Upper lobe of left lung (tissue), 4 donors: ENCODE results near the gene TRIM40.

Source experiments
- EP300 ChIP-seq, 4 donors: sonication (generic); formaldehyde crosslinking; IDR thresholded peaks; one replicate each; pipeline ENCODE4 v1.5.1; 2017; ENCODE audit warnings: antibody characterized with exemption in 4 of 4, control low read depth in 2 of 4
- POLR2A ChIP-seq, 4 donors: fragments of 450-650 bp; IDR thresholded peaks; one replicate each; pipeline ENCODE4 v1.5.1; 2016 to 2017; ENCODE audit warnings: antibody characterized with exemption in 4 of 4, mild to moderate bottlenecking in 2 of 4
- POLR2AphosphoS5 ChIP-seq, 2 donors: sonication (generic); formaldehyde crosslinking; IDR thresholded peaks; one replicate each; pipeline ENCODE4 v1.5.1; 2017; ENCODE audit warnings: antibody characterized with exemption in 2 of 2
- TF ChIP-seq, protein P1 (sequence below), 6 experiments: fragments of 450-650 bp in 4 of 6; fragments of 200-600 bp in 2 of 6; sonication (generic) in 2 of 6; IDR thresholded peaks; one replicate each; pipeline ENCODE4 v1.5.1; 2016 to 2019; ENCODE audit warnings: antibody characterized with exemption in 6 of 6

DNA sequence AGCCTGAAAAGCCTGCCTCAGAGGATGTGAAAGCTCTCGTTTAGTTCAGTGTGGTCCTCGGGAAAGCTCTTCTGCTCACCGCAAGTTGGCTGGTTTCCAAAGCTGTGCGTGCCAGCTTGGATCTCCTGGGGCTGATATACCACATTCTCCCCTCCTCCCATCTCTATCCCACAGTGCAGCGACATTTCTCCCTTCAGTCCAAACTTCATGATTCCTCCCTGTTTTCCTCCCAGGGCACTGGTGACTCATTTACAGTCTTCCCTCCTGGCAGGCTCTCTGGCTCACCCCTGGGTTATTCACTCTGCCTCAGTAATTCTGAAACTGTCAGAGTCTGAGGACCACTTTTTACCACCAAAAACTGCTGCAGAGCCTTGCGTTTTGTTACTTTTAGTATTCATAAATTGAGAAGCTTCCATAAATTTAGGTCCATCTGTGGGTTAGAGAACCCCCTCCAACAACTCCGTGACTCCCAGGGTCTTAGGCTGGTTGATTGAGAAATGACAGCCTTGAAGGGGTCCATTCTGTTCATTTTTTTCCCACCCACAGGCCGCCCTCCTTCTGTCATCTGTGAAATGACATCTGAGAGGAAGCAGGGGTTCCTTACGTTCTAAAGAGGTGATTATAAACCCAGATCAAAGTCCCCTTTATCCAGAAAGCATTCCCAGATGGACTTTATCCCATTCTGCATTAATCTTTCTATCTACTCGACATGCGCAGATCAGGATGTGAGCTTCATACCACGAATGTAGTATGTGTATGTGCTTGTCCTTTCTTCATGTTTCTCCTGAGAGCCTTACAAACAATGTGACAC is 19.0 kb downstream of the TRIM40 start:
- TF ChIP-seq, protein P1, sequence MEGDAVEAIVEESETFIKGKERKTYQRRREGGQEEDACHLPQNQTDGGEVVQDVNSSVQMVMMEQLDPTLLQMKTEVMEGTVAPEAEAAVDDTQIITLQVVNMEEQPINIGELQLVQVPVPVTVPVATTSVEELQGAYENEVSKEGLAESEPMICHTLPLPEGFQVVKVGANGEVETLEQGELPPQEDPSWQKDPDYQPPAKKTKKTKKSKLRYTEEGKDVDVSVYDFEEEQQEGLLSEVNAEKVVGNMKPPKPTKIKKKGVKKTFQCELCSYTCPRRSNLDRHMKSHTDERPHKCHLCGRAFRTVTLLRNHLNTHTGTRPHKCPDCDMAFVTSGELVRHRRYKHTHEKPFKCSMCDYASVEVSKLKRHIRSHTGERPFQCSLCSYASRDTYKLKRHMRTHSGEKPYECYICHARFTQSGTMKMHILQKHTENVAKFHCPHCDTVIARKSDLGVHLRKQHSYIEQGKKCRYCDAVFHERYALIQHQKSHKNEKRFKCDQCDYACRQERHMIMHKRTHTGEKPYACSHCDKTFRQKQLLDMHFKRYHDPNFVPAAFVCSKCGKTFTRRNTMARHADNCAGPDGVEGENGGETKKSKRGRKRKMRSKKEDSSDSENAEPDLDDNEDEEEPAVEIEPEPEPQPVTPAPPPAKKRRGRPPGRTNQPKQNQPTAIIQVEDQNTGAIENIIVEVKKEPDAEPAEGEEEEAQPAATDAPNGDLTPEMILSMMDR (IDR thresholded peaks at IDR 0.05), result no peak
- TF ChIP-seq POLR2AphosphoS5 (IDR thresholded peaks at IDR 0.05) (no peak), POLR2A (IDR thresholded peaks at IDR 0.05) (no peak), EP300 (IDR thresholded peaks at IDR 0.05) (no peak)
